GM12878 (cell line): ENCODE results near the gene NACAD. TPM values are rescaled to one million over a fixed set of nuclear protein-coding genes. Genes with fewer than 3 reads are reported as not detected.
A peak's percentile ranks its signal among the peaks of the same experiment; 100 is the strongest.

Experiments used
- ESRRA ChIP-seq: IDR thresholded peaks from 2 replicates; pipeline ENCODE4 v1.6.1; 2012; ENCODE audit warnings: mild to moderate bottlenecking, low read length, improper control_type of control experiment
- FOS ChIP-seq: IDR thresholded peaks from 3 replicates; pipeline ENCODE4 v1.6.1; 2011; ENCODE audit warnings: borderline replicate concordance; ENCODE audit not compliant: insufficient read length; ENCODE audit errors: extremely low read depth
- JUNB ChIP-seq: IDR thresholded peaks from 2 replicates; pipeline ENCODE4 v1.6.1; 2016; ENCODE audit warnings: antibody characterized with exemption, mild to moderate bottlenecking
- JUND ChIP-seq: IDR thresholded peaks from 2 replicates; pipeline ENCODE4 v1.6.1; 2012; ENCODE audit warnings: low read depth, mild to moderate bottlenecking, low read length, improper control_type of control experiment, moderate library complexity
- KDM1A ChIP-seq: fragments of 200-600 bp; sonication (generic); IDR thresholded peaks from 2 replicates; pipeline ENCODE4 v1.6.1; 2016; ENCODE audit warnings: borderline replicate concordance
- KLF5 ChIP-seq: fragments of 450-650 bp; IDR thresholded peaks from 2 replicates; pipeline ENCODE4 v1.6.1; 2014; ENCODE audit warnings: mild to moderate bottlenecking; ENCODE audit not compliant: partially characterized antibody
- LARP7 ChIP-seq: fragments of 450-650 bp; IDR thresholded peaks from 2 replicates; pipeline ENCODE4 v1.6.1; 2017; ENCODE audit warnings: mild to moderate bottlenecking
- MYB ChIP-seq: fragments of 150-350 bp; IDR thresholded peaks from 2 replicates; pipeline ENCODE4 v1.6.1; 2014; ENCODE audit warnings: mild to moderate bottlenecking, low read depth, low read length, borderline replicate concordance
- POLR2A ChIP-seq: IDR thresholded peaks from 2 replicates; pipeline ENCODE4 v1.6.1; 2011; ENCODE audit warnings: low read depth, mild to moderate bottlenecking, low read length
- SMAD1 ChIP-seq: fragments of 450-650 bp; IDR thresholded peaks from 2 replicates; pipeline ENCODE4 v1.6.1; 2018; ENCODE audit warnings: mild to moderate bottlenecking, low read depth; ENCODE audit not compliant: partially characterized antibody
- SREBF1 ChIP-seq: IDR thresholded peaks from 2 replicates; pipeline ENCODE4 v1.6.1; 2012; ENCODE audit warnings: mild to moderate bottlenecking, low read length
- STAT1 ChIP-seq: fragments of 450-650 bp; conservative IDR thresholded peaks from 2 replicates; pipeline ENCODE4 v1.6.1; 2014; ENCODE audit warnings: antibody characterized with exemption, mild to moderate bottlenecking
- ZNF24 ChIP-seq: fragments of 450-650 bp; IDR thresholded peaks from 2 replicates; pipeline ENCODE4 v1.6.1; 2017; ENCODE audit warnings: antibody characterized with exemption, mild to moderate bottlenecking
- ZNF384 ChIP-seq: IDR thresholded peaks from 2 replicates; pipeline ENCODE4 v1.6.1; 2012; ENCODE audit warnings: low read depth, mild to moderate bottlenecking, low read length, improper control_type of control experiment, borderline replicate concordance
- polyA plus RNA-seq, 11 experiments: library from polyadenylated mRNA; depleted of rRNA in 4 of 11; unstranded in 6 of 11; stranded (reverse) in 5 of 11; fragments of >200 nt; fragmentation: Nextera tagmentation in 4 of 11; fragmentation: Illumina TruSeq in 1 of 11; extraction: Ambion mirVana in 4 of 11; extraction: Trizol in 1 of 11; gene quantifications; 1 replicate in 1 of 11; 2 replicates in 10 of 11; pipeline versions ENCODE4 v1.2.1 to v1.2.3, GENCODE V29; 2011 to 2016; ENCODE audit warnings: inconsistent platforms in 2 of 11, missing spikeins in 2 of 11, low read depth in 1 of 11
- total RNA-seq, 4 experiments: library from RNA; depleted of rRNA in 3 of 4; stranded (reverse); fragments of >200 nt in 3 of 4; fragmentation: Illumina TruSeq in 1 of 4; extraction: Trizol in 1 of 4; gene quantifications; 2 replicates each; pipeline versions ENCODE4 v1.2.1 to v1.2.3, GENCODE V29; 2013 to 2021
- TF ChIP-seq, protein P1 (sequence below): IDR thresholded peaks from 2 replicates; pipeline ENCODE4 v1.6.1; 2012; ENCODE audit warnings: low read depth, low read length, improper control_type of control experiment
- TF ChIP-seq, protein P2 (sequence below): fragments of 450-650 bp; formaldehyde crosslinking; IDR thresholded peaks from 2 replicates; pipeline ENCODE4 v1.4.0; 2022; ENCODE audit warnings: mild to moderate bottlenecking, moderate library complexity
- TF ChIP-seq, protein P3 (sequence below): IDR thresholded peaks from 2 replicates; pipeline ENCODE4 v1.6.1; 2012; ENCODE audit warnings: low read depth, low read length, improper control_type of control experiment
- TF ChIP-seq, protein P4 (sequence below): fragments of 450-650 bp; IDR thresholded peaks from 2 replicates; pipeline ENCODE4 v1.6.1; 2017; ENCODE audit warnings: mild to moderate bottlenecking, moderate library complexity
- TF ChIP-seq, protein P5 (sequence below): fragments of 450-650 bp; IDR thresholded peaks from 2 replicates; pipeline ENCODE4 v1.6.1; 2017; ENCODE audit warnings: low read depth, mild to moderate bottlenecking, moderate library complexity

The NACAD gene
- total and polyA plus RNA-seq, 10 of the 15 experiments (the other 5 are each of a cell fraction or from before 2014, with no cell fraction given): not detected

DNA sequence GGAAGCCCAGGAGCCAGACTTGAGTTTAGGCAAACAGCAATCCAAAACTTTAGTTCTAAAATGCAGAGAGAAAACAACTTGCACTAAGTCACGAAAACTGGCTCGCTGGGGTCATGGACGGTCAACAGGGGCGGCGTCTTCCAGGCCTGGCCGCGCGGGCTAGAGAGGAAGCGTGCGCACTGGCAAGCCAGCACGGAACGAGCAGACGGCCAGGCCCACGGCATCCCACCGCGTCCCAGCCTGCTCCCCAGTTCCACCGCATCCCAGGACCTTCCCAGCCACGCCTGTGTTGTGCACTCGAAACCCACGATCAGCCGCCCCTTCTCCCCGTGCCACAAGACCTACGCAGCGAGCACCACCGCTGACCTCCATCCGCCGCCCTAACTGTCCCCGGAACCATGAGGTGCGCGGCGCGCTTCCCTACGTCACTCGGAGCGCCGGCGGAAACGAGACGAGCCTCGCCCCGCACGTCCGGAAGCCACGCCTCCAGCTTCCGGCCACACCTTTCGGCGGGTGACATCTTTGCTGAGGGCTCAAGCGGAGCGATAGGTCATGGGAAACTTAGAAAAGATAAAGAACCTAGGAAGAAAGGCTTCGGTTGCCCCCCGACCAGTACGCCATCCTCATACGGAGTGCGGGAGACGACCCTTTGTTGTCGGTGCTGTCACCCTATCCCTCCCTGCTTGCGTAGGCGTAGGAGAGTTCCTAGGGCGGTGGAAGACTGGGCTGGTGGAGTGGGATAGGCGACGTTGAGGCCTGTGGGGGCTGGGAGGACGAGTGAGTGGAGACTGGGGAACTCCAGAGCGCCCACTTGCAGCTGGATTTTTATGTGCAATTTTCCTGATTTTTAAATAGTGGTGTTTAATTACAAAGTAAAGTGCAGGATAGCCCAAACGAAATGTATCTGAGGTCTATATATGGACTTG, 22.8 kb upstream of the NACAD start, which contains the start of gene TBRG4 (continued):
- TF ChIP-seq, protein P1, sequence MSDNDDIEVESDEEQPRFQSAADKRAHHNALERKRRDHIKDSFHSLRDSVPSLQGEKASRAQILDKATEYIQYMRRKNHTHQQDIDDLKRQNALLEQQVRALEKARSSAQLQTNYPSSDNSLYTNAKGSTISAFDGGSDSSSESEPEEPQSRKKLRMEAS: peak; percentile 99
- TF ChIP-seq KLF5: peak; percentile 49
- no peak for TF ChIP-seq SMAD1
- TF ChIP-seq, protein P2, sequence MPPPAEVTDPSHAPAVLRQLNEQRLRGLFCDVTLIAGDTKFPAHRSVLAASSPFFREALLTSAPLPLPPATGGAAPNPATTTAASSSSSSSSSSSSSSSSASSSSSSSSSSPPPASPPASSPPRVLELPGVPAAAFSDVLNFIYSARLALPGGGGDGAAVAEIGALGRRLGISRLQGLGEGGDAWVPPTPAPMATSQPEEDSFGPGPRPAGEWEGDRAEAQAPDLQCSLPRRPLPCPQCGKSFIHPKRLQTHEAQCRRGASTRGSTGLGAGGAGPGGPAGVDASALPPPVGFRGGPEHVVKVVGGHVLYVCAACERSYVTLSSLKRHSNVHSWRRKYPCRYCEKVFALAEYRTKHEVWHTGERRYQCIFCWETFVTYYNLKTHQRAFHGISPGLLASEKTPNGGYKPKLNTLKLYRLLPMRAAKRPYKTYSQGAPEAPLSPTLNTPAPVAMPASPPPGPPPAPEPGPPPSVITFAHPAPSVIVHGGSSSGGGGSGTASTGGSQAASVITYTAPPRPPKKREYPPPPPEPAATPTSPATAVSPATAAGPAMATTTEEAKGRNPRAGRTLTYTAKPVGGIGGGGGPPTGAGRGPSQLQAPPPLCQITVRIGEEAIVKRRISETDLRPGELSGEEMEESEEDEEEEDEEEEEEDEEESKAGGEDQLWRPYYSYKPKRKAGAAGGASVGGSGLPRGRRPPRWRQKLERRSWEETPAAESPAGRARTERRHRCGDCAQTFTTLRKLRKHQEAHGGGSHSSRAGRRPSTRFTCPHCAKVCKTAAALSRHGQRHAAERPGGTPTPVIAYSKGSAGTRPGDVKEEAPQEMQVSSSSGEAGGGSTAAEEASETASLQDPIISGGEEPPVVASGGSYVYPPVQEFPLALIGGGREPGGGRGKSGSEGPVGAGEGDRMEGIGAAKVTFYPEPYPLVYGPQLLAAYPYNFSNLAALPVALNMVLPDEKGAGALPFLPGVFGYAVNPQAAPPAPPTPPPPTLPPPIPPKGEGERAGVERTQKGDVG (CRISPR knock-in tag): no peak
- no peak for TF ChIP-seq JUNB
- TF ChIP-seq SREBF1: no peak
- TF ChIP-seq, protein P3, sequence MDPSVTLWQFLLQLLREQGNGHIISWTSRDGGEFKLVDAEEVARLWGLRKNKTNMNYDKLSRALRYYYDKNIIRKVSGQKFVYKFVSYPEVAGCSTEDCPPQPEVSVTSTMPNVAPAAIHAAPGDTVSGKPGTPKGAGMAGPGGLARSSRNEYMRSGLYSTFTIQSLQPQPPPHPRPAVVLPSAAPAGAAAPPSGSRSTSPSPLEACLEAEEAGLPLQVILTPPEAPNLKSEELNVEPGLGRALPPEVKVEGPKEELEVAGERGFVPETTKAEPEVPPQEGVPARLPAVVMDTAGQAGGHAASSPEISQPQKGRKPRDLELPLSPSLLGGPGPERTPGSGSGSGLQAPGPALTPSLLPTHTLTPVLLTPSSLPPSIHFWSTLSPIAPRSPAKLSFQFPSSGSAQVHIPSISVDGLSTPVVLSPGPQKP: peak; percentile 97
- peak; percentile 90 for TF ChIP-seq LARP7
- TF ChIP-seq JUND: peak; percentile 15; the same call in 1 of the 2 replicates
- peak; percentile 70; the same call in 1 of the 2 replicates for TF ChIP-seq MYB
- TF ChIP-seq, protein P4, sequence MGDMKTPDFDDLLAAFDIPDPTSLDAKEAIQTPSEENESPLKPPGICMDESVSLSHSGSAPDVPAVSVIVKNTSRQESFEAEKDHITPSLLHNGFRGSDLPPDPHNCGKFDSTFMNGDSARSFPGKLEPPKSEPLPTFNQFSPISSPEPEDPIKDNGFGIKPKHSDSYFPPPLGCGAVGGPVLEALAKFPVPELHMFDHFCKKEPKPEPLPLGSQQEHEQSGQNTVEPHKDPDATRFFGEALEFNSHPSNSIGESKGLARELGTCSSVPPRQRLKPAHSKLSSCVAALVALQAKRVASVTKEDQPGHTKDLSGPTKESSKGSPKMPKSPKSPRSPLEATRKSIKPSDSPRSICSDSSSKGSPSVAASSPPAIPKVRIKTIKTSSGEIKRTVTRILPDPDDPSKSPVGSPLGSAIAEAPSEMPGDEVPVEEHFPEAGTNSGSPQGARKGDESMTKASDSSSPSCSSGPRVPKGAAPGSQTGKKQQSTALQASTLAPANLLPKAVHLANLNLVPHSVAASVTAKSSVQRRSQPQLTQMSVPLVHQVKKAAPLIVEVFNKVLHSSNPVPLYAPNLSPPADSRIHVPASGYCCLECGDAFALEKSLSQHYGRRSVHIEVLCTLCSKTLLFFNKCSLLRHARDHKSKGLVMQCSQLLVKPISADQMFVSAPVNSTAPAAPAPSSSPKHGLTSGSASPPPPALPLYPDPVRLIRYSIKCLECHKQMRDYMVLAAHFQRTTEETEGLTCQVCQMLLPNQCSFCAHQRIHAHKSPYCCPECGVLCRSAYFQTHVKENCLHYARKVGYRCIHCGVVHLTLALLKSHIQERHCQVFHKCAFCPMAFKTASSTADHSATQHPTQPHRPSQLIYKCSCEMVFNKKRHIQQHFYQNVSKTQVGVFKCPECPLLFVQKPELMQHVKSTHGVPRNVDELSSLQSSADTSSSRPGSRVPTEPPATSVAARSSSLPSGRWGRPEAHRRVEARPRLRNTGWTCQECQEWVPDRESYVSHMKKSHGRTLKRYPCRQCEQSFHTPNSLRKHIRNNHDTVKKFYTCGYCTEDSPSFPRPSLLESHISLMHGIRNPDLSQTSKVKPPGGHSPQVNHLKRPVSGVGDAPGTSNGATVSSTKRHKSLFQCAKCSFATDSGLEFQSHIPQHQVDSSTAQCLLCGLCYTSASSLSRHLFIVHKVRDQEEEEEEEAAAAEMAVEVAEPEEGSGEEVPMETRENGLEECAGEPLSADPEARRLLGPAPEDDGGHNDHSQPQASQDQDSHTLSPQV: no peak
- TF ChIP-seq FOS: no peak
- TF ChIP-seq ZNF24: 0 out of 2 replicates have a peak, but pooled peaks have one; percentile 7
- TF ChIP-seq ZNF384: no peak
- TF ChIP-seq KDM1A: no peak
- TF ChIP-seq, protein P5, sequence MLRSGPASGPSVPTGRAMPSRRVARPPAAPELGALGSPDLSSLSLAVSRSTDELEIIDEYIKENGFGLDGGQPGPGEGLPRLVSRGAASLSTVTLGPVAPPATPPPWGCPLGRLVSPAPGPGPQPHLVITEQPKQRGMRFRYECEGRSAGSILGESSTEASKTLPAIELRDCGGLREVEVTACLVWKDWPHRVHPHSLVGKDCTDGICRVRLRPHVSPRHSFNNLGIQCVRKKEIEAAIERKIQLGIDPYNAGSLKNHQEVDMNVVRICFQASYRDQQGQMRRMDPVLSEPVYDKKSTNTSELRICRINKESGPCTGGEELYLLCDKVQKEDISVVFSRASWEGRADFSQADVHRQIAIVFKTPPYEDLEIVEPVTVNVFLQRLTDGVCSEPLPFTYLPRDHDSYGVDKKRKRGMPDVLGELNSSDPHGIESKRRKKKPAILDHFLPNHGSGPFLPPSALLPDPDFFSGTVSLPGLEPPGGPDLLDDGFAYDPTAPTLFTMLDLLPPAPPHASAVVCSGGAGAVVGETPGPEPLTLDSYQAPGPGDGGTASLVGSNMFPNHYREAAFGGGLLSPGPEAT: peak; percentile 96
- TF ChIP-seq STAT1: no peak
- peak; percentile 87 for TF ChIP-seq ESRRA
- peak; percentile 100 for TF ChIP-seq POLR2A
